ENCODE data around the gene IL1RAPL1.

GRCh38 chrX:29890646-29891200 is 1303.5 kb downstream of the IL1RAPL1 start:
- TF ChIP-seq CTCF (IDR thresholded peaks at IDR 0.05; ENCODE audit: poor library complexity, severe bottlenecking), result no peak
- no peak for TF ChIP-seq EZH2 (IDR thresholded peaks at IDR 0.05; ENCODE audit: borderline replicate concordance, insufficient read depth, low read length, poor library complexity, severe bottlenecking)
- no peak for TF ChIP-seq POLR2AphosphoS5 (IDR thresholded peaks at IDR 0.05)
- no peak for TF ChIP-seq REST (IDR thresholded peaks at IDR 0.05; ENCODE audit: borderline replicate concordance)
- TF ChIP-seq TAF1 (IDR thresholded peaks at IDR 0.05; ENCODE audit: low read depth), result no peak
